HepG2 (cell line): Measurements from ENCODE around the gene LRRC27. TPM values are rescaled to one million over a fixed set of nuclear protein-coding genes. Genes with fewer than 3 reads are reported as not detected.

Experiments
- CHD4 ChIP-seq: fragments of 200-600 bp; sonication (generic); IDR thresholded peaks from 2 replicates; pipeline ENCODE4 v1.7.0; 2017; ENCODE audit warnings: mild to moderate bottlenecking, low read length, borderline replicate concordance
- DNMT3B ChIP-seq: conservative IDR thresholded peaks from 2 replicates; pipeline ENCODE4 v1.6.1; 2016; ENCODE audit warnings: missing biosample characterization, control low read depth
- EZH2 ChIP-seq: conservative IDR thresholded peaks from 2 replicates; pipeline ENCODE4 v1.6.1; 2012; ENCODE audit warnings: mild to moderate bottlenecking, low read depth, low read length, moderate library complexity
- HOXA3 ChIP-seq: sonication (generic); formaldehyde crosslinking; IDR thresholded peaks from 2 replicates; pipeline ENCODE4 v1.5.0; 2020; ENCODE audit warnings: missing genetic modification reagents
- JDP2 ChIP-seq: sonication (generic); formaldehyde crosslinking; IDR thresholded peaks from 2 replicates; pipeline ENCODE4 v1.8.1; 2022; ENCODE audit warnings: missing genetic modification reagents, borderline replicate concordance
- KAT7 ChIP-seq: IDR thresholded peaks from 2 replicates; pipeline ENCODE4 v1.6.1; 2018; ENCODE audit warnings: borderline replicate concordance, missing compliant biosample characterization
- MED1 ChIP-seq: sonication (generic); formaldehyde crosslinking; IDR thresholded peaks from 2 replicates; pipeline ENCODE4 v1.4.0; 2020; ENCODE audit warnings: missing genetic modification reagents
- NFE2L2 ChIP-seq: fragments of 150-350 bp; IDR thresholded peaks from 2 replicates; pipeline ENCODE4 v1.6.1; 2014; ENCODE audit warnings: low read length
- NR2C2 ChIP-seq: sonication (generic); formaldehyde crosslinking; IDR thresholded peaks from 2 replicates; pipeline ENCODE4 v1.4.0; 2020; ENCODE audit warnings: missing genetic modification reagents, mild to moderate bottlenecking, moderate library complexity, borderline replicate concordance
- RBFOX2 ChIP-seq: fragments of 200-400 bp; formaldehyde crosslinking; IDR thresholded peaks from 2 replicates; pipeline ENCODE4 v1.6.1; 2017; ENCODE audit warnings: low read depth, mild to moderate bottlenecking, low read length
- REST ChIP-seq, 2 experiments: IDR thresholded peaks; 2 replicates each; pipeline ENCODE4 v1.6.1; 2011 to 2012; ENCODE audit warnings: low read length in 2 of 2, borderline replicate concordance in 1 of 2, low read depth in 1 of 2, mild to moderate bottlenecking in 1 of 2, moderate library complexity in 1 of 2
- SIX4 ChIP-seq: sonication (generic); formaldehyde crosslinking; IDR thresholded peaks from 2 replicates; pipeline ENCODE4 v1.4.0; 2020; ENCODE audit warnings: missing genetic modification reagents
- TBX2 ChIP-seq: sonication (generic); formaldehyde crosslinking; IDR thresholded peaks from 2 replicates; pipeline ENCODE4 v1.5.0; 2020; ENCODE audit warnings: missing genetic modification reagents, mild to moderate bottlenecking, borderline replicate concordance
- U2AF1 ChIP-seq: fragments of 200-400 bp; formaldehyde crosslinking; optimal IDR thresholded peaks from 2 replicates; pipeline ENCODE3; 2017; ENCODE audit warnings: mild to moderate bottlenecking, low read depth, low read length
- ZBTB20 ChIP-seq: sonication (generic); formaldehyde crosslinking; IDR thresholded peaks from 2 replicates; pipeline ENCODE4 v1.8.1; 2023; ENCODE audit warnings: missing genetic modification reagents, low read depth, mild to moderate bottlenecking, borderline replicate concordance
- ZBTB37 ChIP-seq: sonication (generic); formaldehyde crosslinking; IDR thresholded peaks from 2 replicates; pipeline ENCODE4 v1.4.0; 2020; ENCODE audit warnings: mild to moderate bottlenecking, missing genetic modification reagents
- ZMYM4 ChIP-seq: sonication (generic); formaldehyde crosslinking; IDR thresholded peaks from 2 replicates; pipeline ENCODE4 v1.8.1; 2023; ENCODE audit warnings: mild to moderate bottlenecking, missing genetic modification reagents
- ZNF235 ChIP-seq: sonication (generic); formaldehyde crosslinking; IDR thresholded peaks from 2 replicates; pipeline ENCODE4 v1.8.1; 2023; ENCODE audit warnings: mild to moderate bottlenecking, missing genetic modification reagents, borderline replicate concordance
- ZNF577 ChIP-seq: sonication (generic); formaldehyde crosslinking; IDR thresholded peaks from 2 replicates; pipeline ENCODE4 v1.4.0; 2020; ENCODE audit warnings: mild to moderate bottlenecking, low read depth, missing genetic modification reagents, borderline replicate concordance
- ZSCAN20 ChIP-seq: sonication (generic); formaldehyde crosslinking; IDR thresholded peaks from 2 replicates; pipeline ENCODE4 v1.4.0; 2020; ENCODE audit warnings: missing genetic modification reagents, mild to moderate bottlenecking, borderline replicate concordance
- ZUFSP ChIP-seq: sonication (generic); formaldehyde crosslinking; IDR thresholded peaks from 2 replicates; pipeline ENCODE4 v1.9.0; 2021; ENCODE audit warnings: missing genetic modification reagents, mild to moderate bottlenecking, borderline replicate concordance
- polyA plus RNA-seq, 8 experiments: library from polyadenylated mRNA; depleted of rRNA in 3 of 8; stranded (reverse) in 7 of 8; unstranded in 1 of 8; fragments of >200 nt; fragmentation: Illumina TruSeq in 4 of 8; extraction: Trizol in 4 of 8; gene quantifications; 2 replicates each; pipeline versions ENCODE4 v1.2.1 to v1.2.3, GENCODE V29; 2011 to 2016; ENCODE audit warnings: low read depth in 4 of 8, missing spikeins in 1 of 8, mixed read lengths in 1 of 8; ENCODE audit not compliant: insufficient read depth in 1 of 8
- total RNA-seq, 5 experiments: library from RNA; depleted of rRNA; stranded (reverse); fragments of >200 nt; fragmentation: Illumina TruSeq; extraction: Trizol; gene quantifications; 2 replicates each; pipeline ENCODE4 v1.2.3, GENCODE V29; 2016; ENCODE audit warnings: low read depth in 1 of 5
- TF ChIP-seq, protein P1 (sequence below): sonication (generic); formaldehyde crosslinking; IDR thresholded peaks from 2 replicates; pipeline ENCODE4 v1.5.0; 2020; ENCODE audit warnings: missing genetic modification reagents

The LRRC27 gene
- total and polyA plus RNA-seq, 2 of the 13 experiments (the other 11 are each of a cell fraction or from before 2014, with no cell fraction given), result 4.2 to 4.6 TPM

- no peak for TF ChIP-seq ZBTB37
- peak; percentile 31; the same call in 1 of the 2 replicates for TF ChIP-seq RBFOX2
- 0 out of 2 replicates have a peak, but pooled peaks have one; percentile 0 for TF ChIP-seq HOXA3 (CRISPR knock-in tag)
- TF ChIP-seq ZSCAN20 (CRISPR knock-in tag), result no peak
- no peak for TF ChIP-seq REST (IDR thresholded peaks at IDR 0.05; ENCODE audit: borderline replicate concordance in 1 of 2, low read depth in 1 of 2, low read length in 2 of 2)
- no peak for TF ChIP-seq NFE2L2
- no peak for TF ChIP-seq SIX4 (CRISPR knock-in tag)
- peak; percentile 38; the same call in 1 of the 2 replicates for TF ChIP-seq TBX2 (CRISPR knock-in tag)
- TF ChIP-seq ZMYM4 (CRISPR knock-in tag), result no peak
- TF ChIP-seq ZNF577 (CRISPR knock-in tag), result no peak
- no peak for TF ChIP-seq EZH2
- no peak for TF ChIP-seq MED1 (CRISPR knock-in tag)
- no peak for TF ChIP-seq NR2C2 (CRISPR knock-in tag)
- TF ChIP-seq U2AF1, result no peak
- TF ChIP-seq CHD4, result no peak
- no peak for TF ChIP-seq ZUFSP (CRISPR knock-in tag)
- TF ChIP-seq, protein P1, sequence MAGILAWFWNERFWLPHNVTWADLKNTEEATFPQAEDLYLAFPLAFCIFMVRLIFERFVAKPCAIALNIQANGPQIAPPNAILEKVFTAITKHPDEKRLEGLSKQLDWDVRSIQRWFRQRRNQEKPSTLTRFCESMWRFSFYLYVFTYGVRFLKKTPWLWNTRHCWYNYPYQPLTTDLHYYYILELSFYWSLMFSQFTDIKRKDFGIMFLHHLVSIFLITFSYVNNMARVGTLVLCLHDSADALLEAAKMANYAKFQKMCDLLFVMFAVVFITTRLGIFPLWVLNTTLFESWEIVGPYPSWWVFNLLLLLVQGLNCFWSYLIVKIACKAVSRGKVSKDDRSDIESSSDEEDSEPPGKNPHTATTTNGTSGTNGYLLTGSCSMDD (CRISPR knock-in tag), result no peak
- TF ChIP-seq KAT7 (CRISPR knock-in tag), result no peak
- TF ChIP-seq JDP2 (CRISPR knock-in tag), result no peak
- TF ChIP-seq DNMT3B, result no peak
- TF ChIP-seq ZBTB20 (CRISPR knock-in tag), result no peak
- no peak for TF ChIP-seq ZNF235 (CRISPR knock-in tag)
Observed at GRCh38 chr10:132307823-132308586, 24.0 kb upstream of the LRRC27 start, which contains the start of gene STK32C (continued).
